ENCODE results near the gene BFSP2. TPM values are rescaled to one million over a fixed set of nuclear protein-coding genes. Genes with fewer than 3 reads are reported as not detected.

The BFSP2 gene, protein sequence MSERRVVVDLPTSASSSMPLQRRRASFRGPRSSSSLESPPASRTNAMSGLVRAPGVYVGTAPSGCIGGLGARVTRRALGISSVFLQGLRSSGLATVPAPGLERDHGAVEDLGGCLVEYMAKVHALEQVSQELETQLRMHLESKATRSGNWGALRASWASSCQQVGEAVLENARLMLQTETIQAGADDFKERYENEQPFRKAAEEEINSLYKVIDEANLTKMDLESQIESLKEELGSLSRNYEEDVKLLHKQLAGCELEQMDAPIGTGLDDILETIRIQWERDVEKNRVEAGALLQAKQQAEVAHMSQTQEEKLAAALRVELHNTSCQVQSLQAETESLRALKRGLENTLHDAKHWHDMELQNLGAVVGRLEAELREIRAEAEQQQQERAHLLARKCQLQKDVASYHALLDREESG
- not detected for total RNA-seq

DNA sequence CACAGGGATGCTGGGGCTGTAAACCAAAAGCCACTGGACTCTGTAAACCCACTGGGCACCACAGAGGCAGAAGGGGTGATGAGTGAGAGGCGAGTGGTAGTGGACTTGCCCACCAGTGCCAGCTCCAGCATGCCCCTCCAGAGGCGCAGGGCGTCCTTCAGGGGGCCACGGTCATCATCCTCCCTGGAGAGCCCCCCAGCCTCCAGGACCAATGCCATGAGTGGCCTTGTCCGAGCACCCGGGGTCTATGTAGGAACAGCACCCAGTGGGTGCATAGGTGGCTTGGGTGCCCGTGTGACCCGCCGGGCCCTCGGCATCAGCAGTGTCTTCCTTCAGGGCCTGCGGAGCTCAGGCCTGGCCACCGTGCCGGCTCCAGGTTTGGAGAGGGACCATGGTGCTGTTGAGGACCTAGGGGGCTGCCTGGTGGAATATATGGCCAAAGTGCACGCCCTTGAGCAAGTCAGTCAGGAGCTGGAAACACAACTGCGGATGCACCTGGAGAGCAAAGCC lies at the start of gene BFSP2:
TSS of gene BFSP2 (plus strand) at position 51 of the 510 bp plus-strand sequence. CDS start at position 79, 28 bp downstream.
- intact Hi-C loops (cut with DNase I; ENCODE audit: low total_unique reads) (no loop called here), in situ Hi-C loops (cut with MboI; ENCODE audit: low sequenced_read_pairs in 4 of 4) (no loop called here)
- TF ChIP-seq, protein P1, sequence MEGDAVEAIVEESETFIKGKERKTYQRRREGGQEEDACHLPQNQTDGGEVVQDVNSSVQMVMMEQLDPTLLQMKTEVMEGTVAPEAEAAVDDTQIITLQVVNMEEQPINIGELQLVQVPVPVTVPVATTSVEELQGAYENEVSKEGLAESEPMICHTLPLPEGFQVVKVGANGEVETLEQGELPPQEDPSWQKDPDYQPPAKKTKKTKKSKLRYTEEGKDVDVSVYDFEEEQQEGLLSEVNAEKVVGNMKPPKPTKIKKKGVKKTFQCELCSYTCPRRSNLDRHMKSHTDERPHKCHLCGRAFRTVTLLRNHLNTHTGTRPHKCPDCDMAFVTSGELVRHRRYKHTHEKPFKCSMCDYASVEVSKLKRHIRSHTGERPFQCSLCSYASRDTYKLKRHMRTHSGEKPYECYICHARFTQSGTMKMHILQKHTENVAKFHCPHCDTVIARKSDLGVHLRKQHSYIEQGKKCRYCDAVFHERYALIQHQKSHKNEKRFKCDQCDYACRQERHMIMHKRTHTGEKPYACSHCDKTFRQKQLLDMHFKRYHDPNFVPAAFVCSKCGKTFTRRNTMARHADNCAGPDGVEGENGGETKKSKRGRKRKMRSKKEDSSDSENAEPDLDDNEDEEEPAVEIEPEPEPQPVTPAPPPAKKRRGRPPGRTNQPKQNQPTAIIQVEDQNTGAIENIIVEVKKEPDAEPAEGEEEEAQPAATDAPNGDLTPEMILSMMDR (IDR thresholded peaks at IDR 0.05 in 4 of 5, conservative IDR thresholded peaks at IDR 0.05 in 1 of 5) = no peak
- TF ChIP-seq POLR2A (IDR thresholded peaks at IDR 0.05) = no peak
- H3K36me3 ChIP-seq = no peaks in the 10 kb centered on the region
- no peak within 1 kb of the TSS for H3K27ac ChIP-seq
- no peaks in the 10 kb centered on the region for H3K9me3 ChIP-seq
- ATAC-seq (no peak), DNase-seq (no peak)
- no peaks in the 10 kb centered on the region for H3K27me3 ChIP-seq
- H3K4me1 ChIP-seq = no peaks in the 10 kb centered on the region
- no peak within 1 kb of the TSS for H3K4me3 ChIP-seq

DNA sequence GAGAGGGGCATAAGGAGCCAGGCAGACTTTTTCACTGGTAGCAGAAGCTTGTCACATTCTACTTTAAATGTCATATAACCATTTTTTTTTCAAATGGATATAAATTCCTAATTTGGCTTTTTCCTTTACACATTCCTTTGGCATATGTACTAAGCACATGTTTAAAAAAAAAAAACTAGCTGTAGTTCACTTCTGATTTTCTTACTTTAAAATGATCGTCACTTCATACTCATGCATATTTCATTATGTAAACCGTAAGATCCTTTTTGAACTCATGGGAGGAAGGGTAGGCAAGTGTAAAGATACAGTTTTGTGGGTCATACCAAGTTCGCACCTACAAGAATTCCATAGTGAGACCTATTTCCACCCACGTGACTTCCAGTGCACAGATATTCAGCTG lies 45.1 kb upstream of the BFSP2 start:
- H3K4me3 ChIP-seq = no peak overlapping the region
- no peaks in the 10 kb centered on the region for H3K9me3 ChIP-seq
- no peak for TF ChIP-seq POLR2A (IDR thresholded peaks at IDR 0.05)
- TF ChIP-seq, protein P1 (IDR thresholded peaks at IDR 0.05 in 4 of 5, conservative IDR thresholded peaks at IDR 0.05 in 1 of 5) = no peak
- in situ Hi-C loops (cut with MboI; ENCODE audit: low sequenced_read_pairs in 4 of 4) (no loop called here), intact Hi-C loops (cut with DNase I; ENCODE audit: low total_unique reads) (no loop called here)
- no peak overlapping the region for H3K27ac ChIP-seq
- no peaks in the 10 kb centered on the region for H3K4me1 ChIP-seq
- no peaks in the 10 kb centered on the region for H3K27me3 ChIP-seq
- no peak for DNase-seq
- no peak for ATAC-seq
- H3K36me3 ChIP-seq = no peaks in the 10 kb centered on the region

DNA sequence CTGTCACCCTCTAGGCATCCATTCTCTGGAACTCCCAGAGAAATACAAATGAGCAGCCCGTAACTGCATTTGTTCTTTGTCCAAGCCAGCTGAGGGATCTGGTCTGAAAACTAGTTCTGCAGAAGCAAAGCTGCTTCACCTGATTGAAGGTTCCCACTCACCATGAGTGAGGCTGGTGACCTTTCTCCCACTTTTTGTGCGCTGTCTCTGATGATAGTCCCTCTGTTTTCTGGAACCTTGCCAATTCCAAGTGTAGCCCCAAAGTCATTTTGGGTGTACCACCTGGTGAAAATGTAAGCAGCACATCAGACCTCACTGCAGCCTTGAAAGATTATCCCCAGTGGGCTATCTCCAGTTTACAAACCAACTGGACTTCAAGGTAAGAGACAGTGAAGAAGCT lies 39.4 kb upstream of the BFSP2 start:
- in situ Hi-C loops (cut with MboI; ENCODE audit: low sequenced_read_pairs in 4 of 4) = no loop called here
- TF ChIP-seq POLR2A (IDR thresholded peaks at IDR 0.05) = no peak
- TF ChIP-seq, protein P1 (IDR thresholded peaks at IDR 0.05 in 4 of 5, conservative IDR thresholded peaks at IDR 0.05 in 1 of 5) = no peak
- H3K27me3 ChIP-seq = no peaks in the 10 kb centered on the region
- DNase-seq (no peak), ATAC-seq (no peak)
- H3K4me1 ChIP-seq = no peaks in the 10 kb centered on the region
- H3K9me3 ChIP-seq = no peaks in the 10 kb centered on the region
- no peak overlapping the region for H3K27ac ChIP-seq
- intact Hi-C loops (cut with DNase I; ENCODE audit: low total_unique reads) = no loop called here
- H3K36me3 ChIP-seq = no peaks in the 10 kb centered on the region
- no peak overlapping the region for H3K4me3 ChIP-seq

DNA sequence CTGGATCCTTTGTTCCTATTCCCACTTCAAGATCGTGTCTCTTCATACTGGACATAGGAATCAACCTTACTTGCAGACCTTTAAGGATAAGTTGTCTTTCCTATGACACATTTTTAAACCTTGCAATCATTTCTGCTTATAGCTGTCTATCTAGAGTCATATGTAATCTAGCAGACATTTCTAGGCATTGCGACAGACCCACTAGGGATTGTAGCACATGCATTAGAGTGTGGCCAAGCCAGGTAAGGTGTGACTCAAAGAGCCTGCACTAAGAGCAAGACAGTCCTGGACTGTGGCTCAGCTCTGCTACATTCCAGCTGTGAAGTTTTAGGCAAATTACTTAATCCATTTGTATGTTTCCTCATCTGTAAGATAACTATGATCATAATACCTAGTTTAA lies 38.8 kb upstream of the BFSP2 start:
- ATAC-seq (no peak), DNase-seq (no peak)
- Histone ChIP-seq H3K36me3 (no peaks in the 10 kb centered on the region), H3K9me3 (no peaks in the 10 kb centered on the region), H3K27me3 (no peaks in the 10 kb centered on the region), H3K4me3 (no peak overlapping the region), H3K27ac (no peak overlapping the region), H3K4me1 (no peaks in the 10 kb centered on the region)
- in situ Hi-C loops (cut with MboI; ENCODE audit: low sequenced_read_pairs in 4 of 4) = no loop called here
- TF ChIP-seq POLR2A (IDR thresholded peaks at IDR 0.05) = no peak
- TF ChIP-seq, protein P1 (IDR thresholded peaks at IDR 0.05 in 4 of 5, conservative IDR thresholded peaks at IDR 0.05 in 1 of 5) = no peak
- intact Hi-C loops (cut with DNase I; ENCODE audit: low total_unique reads) = no loop called here

Data from gastrocnemius medialis (tissue), 4 donors.